NCI-H748 treated with DMSO at 0.1 percent for 48 hours (cell line): ENCODE results near the gene FEM1C.
"Not testable (repeated sequence)": the region's sequence is repeated elsewhere in the genome, so short reads cannot be mapped to it uniquely, and the experiment has no call there.

Experiments used
- DNase-seq: peaks from one replicate; lab custom pipeline; 2025; lab: John Stamatoyannopoulos, UW

The FEM1C gene

GRCh38 chr5:115520191-115520590 lies 24.4 kb downstream of the FEM1C start:
- no peak for DNase-seq

GRCh38 chr5:115516372-115516771 lies 28.2 kb downstream of the FEM1C start:
- no peak for DNase-seq

DNA sequence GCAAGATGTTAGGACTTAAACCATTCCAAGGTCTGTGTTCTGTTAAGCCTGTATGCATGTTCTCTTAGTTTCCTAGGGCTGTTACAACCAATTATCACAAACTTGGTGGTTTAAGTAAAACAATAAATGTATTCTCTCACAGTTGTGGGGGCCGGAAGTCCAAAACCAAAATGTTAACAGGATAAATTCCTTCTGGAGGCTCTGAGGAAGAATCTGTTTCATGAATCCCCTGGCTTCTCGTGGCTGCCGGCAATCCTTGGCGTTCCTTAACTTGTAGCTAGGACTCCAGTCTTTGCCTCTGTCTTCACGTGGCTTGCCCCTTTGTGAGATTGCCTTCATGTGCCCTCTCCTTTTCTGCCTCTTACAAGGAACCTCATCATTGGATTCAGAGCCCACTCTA lies 30.4 kb downstream of the FEM1C start:
- DNase-seq, result no peak

DNA sequence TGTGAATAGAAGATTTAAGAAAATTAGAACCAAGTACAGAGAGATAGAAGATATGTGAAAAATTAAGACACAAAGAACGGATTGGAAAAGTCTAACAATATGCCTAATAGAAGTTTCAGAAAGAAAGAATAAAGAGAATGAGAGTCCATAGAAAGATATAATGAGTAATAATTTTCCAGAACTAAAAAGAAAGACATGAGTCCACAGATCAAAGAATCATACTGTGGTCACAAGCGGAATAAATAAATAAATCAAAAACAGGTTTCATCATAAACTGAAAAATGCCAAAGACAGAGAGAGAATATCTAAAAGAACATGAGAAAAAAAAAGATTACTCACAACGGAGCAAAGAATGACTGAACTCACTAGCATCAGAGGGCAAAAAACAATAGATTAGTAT lies 32.9 kb downstream of the FEM1C start:
- DNase-seq, result no peak

- no peak for DNase-seq
Observed at GRCh38 chr5:115510145-115510645, 34.4 kb downstream of the FEM1C start.

DNA sequence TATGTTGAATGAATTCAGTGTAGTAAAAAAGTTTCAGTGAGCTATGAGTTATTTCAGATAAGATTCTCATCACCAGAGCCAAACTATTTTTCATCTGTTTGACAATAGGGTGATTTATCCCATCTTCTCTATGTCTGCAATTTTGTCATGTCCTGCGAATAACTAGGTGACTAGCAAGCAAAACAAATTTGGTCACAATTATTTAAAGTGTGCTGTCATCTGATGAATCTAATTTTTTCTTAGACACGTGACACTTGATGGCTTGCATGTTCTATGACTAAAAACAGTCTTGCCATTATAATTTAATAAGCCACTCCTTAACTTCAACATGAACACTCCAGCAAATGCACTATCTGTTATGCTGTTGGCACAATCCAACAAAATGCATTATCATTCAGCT lies 35.0 kb downstream of the FEM1C start:
- DNase-seq, result no peak

- DNase-seq, result no peak
Observed at GRCh38 chr5:115507681-115508080, 36.9 kb downstream of the FEM1C start.

- no peak for DNase-seq
Observed at GRCh38 chr5:115503420-115503819, 41.2 kb downstream of the FEM1C start.

DNA sequence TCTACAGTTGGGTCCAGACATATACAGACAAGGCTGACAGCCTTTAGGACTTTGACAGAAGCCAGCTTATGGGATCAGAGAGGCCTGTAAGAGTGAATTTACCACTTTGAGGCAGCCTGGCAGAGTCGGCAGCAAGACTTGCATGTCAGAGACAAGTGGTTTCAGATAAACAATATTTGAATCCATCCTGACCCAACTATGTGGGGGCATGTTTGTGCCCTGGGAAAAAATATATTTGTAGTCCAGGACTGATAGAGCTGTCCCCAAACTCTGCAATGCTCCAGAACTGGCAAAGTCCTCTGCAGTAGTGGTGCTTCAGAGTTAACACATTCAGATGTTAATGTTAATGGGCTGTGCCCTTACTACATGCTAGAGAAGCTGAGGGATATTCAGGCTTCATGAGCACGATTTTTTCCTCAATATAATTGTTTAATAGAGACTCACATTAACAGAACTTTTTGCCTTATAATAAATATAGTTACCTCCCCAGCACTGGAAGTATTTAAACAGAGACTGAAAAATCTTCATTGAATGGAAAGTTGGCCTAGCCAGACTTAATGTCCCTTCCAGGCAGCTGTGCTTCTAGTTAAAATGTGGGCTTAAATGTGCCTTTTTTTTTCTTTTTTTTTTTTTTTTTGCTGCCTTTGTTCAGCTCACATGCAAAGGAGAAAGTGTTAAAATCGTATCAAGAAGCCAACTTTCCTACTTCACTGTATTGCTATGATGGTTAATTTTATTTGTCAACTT lies 42.9 kb downstream of the FEM1C start:
- DNase-seq, result no peak

- DNase-seq, result no peak
Observed at GRCh38 chr5:115500225-115500624, 44.4 kb downstream of the FEM1C start.

DNA sequence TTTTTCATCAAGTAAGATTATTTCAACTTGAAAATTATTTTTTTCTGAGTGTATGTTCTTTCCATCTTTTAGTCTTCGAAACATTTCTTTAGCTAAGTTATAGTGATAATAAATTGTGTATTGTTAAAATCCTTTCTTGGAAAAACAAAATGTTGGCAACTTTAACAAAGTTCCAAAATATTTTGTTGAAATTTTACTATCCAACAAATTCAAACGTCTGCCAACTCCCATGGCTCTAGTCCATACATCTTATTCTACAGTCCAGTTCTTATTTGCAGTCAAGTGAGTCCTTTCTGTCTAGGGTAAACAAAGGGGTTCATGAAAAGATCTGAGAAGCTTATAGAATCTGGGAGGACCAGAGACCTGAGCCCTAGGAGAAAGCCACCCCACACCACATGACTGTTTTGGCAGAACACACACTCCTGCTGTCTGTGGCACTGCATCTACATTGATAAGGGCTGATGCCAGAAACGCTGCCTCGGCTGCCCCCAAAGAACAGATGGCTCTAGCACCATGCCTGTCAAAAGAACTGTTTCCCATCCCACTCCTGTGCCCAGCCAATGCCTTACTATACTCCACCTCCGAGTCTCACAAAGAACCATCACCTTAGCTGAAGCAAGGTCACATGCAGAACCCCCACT lies 47.5 kb downstream of the FEM1C start:
- no peak for DNase-seq

DNA sequence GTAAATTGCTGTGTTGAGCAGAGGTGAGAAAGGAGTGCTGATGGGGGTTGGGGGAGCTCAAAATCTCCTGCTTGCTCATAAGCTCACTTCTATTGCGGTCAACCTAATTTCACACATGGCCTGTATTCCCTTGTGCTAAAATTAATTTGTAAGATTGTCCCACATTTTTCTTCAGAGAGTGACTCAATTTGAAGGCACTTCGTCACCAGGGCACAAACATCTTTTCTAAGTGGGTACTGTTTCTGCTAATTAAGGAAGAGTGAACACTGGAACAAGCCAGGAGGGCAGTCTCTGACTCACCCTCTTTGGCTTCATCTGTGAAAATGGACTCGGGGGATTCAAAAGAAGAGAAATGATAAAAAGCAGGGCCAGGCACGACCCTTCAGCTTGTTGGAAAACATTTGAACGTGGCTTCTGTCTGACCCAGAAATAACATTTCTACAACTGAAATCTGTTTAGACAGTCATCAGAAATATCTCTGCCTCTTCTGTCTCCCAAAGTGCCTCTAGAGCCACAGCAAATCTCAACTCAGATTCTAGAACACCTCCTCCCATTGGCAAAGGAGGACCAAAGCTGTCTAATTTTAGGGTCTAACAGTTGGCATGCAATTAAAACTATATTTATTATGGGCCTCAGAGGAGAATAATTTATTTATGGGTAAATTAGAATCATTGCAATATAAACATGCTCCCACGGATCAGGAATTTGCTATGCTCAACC lies 49.8 kb downstream of the FEM1C start:
- DNase-seq, result no peak

DNA sequence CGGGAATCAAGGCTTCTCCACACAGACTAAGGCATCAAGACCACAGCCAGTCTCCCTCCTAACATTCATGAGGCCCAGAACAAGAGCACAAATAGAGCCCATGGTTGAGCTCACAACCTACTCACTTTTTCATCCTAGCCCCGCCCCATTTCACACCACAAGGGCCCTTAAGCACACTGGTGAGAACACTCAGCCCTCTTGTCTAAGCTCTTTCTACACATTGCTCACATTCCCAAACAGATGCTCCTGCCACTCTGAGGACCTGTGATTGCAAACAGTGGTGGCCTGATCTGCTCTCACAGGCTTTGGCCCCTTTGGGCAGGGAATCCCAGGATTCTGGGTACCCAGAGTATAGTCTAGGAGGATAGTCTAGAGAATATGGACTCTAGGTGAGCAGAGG lies 54.0 kb downstream of the FEM1C start:
- no peak for DNase-seq

GRCh38 chr5:115489733-115490132 lies 54.8 kb downstream of the FEM1C start:
- DNase-seq, result no peak

- DNase-seq, result no peak
Observed at GRCh38 chr5:115487756-115488155, 56.8 kb downstream of the FEM1C start.

DNA sequence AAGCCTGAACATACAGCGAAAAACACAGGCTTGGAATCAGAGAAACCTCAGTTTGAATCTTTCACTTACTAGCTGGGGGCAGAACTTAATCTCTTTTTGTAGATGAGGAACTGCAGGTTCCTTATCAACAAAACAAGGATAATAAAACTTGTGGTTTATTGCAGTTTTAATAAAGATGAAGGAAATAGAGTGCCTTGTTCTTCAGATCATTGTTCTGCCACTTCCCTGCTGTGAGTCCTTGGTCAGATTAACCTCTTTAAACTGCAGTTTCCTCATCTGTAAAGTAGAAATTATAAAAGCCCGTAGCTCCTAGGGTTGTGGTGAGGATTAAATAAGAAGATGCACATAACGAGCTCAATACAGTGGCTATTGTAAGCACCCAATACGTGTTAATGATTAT lies 57.4 kb downstream of the FEM1C start:
- DNase-seq, result no peak

GRCh38 chr5:115486728-115487127 lies 57.8 kb downstream of the FEM1C start:
- no peak for DNase-seq

DNA sequence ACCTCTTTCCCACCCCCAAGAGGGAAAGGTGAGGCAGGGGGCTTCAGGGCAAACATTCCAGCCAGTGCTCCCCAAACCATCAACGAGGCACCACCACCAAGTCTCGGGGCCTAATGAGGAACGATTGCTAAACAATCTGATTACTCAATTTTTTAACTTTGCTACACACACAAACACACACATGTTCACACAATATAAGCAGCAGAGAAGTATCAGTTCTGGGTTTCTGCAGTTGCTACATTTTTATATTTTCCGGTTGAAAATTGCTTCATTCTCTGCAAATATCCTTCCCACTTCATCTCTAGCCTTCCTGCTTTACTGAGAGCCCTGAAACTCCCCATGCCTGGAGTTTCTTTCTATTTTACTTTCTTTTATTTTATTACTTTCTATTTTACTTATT lies 60.2 kb downstream of the FEM1C start:
- DNase-seq, result no peak

DNA sequence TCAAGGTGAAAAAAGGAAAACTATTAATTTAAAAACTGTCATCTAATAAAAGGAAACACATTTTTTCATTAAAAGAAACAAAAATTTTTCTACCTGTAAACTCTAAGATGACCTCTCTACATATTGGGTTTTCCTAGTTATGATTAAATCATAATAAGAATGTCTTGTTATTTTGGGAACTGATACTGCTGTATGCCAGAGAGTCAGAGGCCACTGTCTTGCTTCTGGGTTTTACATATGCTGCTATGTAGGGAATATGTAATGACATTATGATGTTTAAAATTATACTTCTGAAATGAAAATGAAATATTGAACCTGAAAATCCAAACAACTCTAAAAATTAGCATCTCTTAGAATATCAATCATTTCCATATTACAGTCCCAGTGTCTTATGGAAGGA lies 63.7 kb downstream of the FEM1C start:
- no peak for DNase-seq

DNA sequence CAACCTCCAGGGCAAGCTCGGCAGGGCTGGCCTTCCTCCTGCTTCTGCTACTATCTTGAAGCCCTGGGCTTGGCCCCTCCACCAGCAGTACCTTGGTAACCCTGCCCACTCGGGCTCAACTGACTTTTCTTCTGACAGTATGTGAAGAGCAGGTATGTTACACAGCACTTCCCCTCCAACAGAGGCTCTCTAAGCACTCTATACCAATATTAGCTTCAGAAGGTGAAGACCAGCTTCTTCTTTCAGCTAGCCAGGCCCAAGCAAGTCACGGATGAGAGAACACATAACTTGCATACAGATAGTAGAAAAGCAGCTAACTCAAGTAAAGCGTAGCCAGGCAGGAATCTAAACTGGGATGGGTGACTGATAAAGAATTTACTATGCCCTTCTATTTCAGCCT lies 64.3 kb downstream of the FEM1C start:
- no peak for DNase-seq

- DNase-seq, result not testable (repeated sequence)
Observed at GRCh38 chr5:115479166-115479873, 65.3 kb downstream of the FEM1C start.

GRCh38 chr5:115478281-115478680 lies 66.3 kb downstream of the FEM1C start:
- no peak for DNase-seq
